HG02840 (cell line): Measurements from ENCODE around the gene CMBL.
"Not testable (repeated sequence)": the region's sequence is repeated elsewhere in the genome, so short reads cannot be mapped to it uniquely, and the experiment has no call there.

Source experiments
- ATAC-seq: cut with Tn5 transposase; IDR thresholded peaks from one replicate; pipeline ENCODE4 v1.9.1; 2021; ENCODE audit warnings: mild to moderate bottlenecking, moderate library complexity, moderate number of reproducible peaks; ENCODE audit not compliant: unreplicated experiment, low FRiP score

The CMBL gene

DNA sequence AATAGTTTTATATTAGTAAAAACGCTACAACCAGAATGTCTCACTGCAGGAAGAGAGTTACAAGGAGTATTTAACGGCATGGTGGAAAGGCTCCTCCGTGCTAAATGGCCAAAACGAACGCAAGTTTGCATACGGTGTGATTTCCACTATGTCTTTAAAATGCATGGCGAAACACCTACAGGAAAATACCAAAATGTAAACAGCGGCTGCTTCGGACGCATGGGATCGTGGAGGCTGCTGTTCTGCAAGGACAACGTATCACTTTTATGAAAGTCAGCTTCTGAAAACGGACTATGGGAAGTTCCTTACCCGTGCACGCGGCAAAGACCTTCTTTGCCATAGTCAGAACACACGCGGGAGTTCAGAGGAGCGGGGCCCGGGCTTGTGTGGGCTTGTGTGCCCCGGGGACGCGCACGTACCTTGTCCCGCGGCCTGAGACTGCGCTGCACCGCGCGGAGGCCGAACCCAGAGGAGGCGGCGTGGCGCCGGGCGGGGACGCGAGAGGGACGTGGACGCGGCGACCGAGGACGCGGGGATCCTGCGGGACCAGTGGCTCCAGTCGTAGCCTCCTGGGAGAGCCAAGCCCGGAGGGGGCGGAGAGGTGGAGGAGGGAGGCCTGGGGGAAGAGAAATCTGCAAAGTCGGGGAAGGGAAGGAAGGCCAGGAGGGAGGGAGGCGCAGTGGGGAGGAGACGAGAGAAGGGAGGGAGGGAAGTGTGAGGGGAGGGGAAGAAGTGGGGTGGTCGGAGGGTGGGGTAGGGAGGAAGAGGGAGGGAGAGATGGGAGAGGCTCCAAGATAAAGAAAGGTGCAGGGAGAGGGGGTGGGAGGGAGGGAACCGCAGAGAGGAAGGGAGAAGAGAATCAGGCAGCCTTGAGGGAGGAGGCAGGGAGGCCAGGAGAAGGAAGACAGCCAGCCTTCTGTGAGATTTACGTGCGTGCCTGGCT, at the start of gene CMBL:
Gene CMBL, minus strand, starts transcription at position 697 of the 943 bp plus-strand sequence. CDS start 17,140 bp downstream, outside the sequence.
- no peak for ATAC-seq

DNA sequence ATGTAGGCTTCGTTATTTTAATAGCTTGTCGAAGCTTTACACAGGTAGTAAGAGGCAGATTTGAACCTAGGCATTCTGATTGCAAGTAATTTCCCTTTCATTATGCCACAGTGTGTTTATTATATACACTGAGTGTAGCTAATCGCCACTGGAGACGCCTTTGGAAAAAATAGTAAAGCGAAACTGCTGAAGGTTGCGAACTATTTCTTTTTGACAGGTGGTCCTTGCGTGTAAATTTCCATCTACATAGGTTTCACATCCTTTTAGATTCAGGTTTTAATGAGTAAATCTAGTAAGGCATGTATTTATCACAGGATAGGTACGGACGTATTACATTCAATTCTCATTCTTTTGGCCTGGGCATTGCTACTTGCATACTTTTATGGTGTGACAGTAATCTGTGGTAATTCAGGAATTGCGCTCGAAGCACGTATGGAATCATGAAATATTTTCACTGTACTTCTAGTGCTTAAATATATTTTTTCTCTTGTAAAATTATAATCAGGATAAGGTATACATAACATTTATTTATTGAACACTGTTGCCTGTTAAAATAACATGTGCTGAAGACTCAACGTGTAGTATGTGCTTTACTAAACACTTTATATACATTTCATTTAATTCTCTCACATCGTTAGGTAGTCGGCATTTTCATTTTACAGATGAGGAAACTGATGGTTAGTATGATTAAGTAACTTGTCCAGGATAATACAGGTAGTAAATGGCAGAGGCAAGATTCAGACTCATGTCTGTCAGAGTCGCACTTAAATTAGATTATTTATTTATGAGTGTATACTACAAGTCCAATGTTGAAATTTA, 47.6 kb upstream of the CMBL start:
- no peak for ATAC-seq

GRCh38 chr5:10354048-10354872, 46.6 kb upstream of the CMBL start:
- peak; percentile 20 for ATAC-seq

DNA sequence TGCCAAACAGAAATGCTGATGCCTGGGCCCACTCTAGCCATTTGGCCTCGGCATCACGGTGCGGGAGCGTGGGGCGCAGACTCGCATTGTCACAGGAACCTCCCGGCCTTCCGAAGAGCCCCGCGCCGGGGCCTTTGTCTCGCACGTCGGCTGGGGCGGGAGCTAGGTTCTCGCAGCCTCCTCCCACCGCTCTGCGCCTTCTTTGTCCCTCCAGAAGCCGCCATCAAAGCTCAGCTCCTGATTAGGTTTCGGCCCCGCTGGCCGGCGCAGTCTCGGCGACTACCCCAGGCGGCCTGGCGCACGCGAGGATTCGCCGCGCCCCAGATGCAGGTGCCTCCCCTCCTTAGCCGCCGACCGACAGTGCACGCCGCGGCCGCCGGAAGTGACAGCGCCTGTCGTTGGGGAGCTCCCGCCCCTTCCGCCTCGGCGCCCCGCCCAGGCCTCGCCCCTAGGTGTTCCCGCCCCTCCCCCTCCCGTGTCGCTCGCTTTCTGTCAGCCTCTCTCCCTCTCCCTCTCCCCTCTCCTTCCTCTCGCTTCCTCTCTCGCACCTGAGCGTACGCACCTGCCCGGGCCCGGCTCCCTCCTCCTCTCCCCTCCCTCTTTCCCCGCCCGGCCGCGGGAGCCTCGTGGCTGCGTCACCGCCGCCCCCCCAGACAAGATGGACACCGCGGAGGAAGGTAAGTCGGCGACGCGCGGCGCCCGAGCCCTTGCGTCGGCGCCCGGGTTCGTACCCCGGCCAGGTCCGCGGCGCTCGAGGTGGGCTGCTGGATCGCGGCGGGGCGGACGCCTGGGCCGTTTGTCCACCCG, 45.7 kb upstream of the CMBL start, which contains the start of gene MARCHF6:
Gene MARCHF6, plus strand, starts transcription at position 455 of the 807 bp plus-strand sequence. Its CDS starts 204 bp downstream, at position 659.
- peak; percentile 87 for ATAC-seq

DNA sequence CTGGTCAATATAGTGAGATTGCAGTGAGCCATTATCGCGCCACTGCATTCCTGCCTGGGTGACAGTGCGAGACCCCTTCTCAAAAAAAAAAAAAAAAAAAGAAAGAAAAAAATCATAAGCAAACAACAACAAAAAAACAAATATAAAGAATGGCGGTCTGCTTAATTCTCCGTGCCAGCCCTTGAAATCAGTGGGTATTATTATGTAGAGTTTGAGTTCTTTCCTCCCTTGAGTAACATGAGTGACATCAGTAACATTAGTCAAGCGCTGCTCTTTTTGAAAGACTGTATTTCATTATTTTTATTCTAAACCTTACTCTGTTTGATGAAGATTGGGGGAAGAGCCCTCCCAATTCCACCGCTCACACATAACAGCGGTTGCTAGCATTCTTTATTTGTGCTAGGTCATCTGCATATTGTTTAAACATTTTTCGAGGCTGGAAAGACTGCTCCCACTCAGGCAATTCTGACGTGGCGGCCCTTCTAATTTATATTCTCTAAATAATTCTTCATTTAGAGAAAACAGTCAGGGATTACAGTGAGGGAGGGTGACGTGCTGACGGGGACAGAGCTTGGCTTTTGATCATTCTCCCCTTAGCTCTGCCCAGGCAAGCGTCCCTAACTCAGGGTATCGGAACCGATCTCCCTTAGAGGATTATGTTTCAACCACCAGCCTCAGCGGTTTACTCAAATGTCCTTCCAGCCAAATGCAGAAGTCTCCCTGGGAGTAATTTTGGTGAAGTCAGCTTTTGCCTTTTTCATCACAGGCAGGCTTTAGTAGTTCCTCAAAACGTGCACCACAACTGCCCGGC, 44.9 kb upstream of the CMBL start:
- ATAC-seq = peak; percentile 16

- no peak for ATAC-seq
Measured at GRCh38 chr5:10351919-10352318, 44.2 kb upstream of the CMBL start.

DNA sequence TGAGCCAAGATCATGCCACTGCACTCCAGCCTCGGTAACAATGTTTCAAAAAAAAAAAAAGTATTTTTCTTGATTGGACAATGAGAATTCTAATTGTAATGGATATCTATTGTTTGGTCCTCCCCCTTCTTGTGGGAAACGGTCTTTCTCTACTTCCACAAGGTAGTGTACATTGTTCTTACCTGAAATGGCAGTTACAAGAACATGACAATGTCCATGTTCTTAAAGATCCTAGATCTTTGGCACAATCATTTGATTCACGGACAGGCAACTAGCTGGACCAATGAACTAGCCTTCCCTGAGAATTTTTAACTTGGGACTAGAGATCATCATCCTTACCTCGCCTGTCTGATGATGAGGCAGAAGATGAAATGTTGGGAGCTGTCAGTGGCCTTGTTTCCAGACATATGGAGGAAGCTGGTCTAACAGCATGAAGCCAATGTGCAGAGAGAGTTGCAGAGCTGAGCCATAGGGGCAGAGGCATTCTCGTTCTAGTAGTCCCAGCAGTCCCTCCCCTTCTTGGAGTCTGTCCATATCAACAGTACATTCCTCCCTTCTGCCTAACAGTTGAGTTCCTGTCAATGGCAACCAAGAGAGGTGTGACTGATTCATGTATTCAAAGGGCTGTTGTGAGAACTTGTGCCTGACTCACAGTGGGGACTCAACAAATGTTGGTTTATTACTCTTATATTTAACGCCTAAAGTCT, 43.6 kb upstream of the CMBL start:
- ATAC-seq = no peak

GRCh38 chr5:10348258-10348657, 40.6 kb upstream of the CMBL start:
- ATAC-seq = no peak

DNA sequence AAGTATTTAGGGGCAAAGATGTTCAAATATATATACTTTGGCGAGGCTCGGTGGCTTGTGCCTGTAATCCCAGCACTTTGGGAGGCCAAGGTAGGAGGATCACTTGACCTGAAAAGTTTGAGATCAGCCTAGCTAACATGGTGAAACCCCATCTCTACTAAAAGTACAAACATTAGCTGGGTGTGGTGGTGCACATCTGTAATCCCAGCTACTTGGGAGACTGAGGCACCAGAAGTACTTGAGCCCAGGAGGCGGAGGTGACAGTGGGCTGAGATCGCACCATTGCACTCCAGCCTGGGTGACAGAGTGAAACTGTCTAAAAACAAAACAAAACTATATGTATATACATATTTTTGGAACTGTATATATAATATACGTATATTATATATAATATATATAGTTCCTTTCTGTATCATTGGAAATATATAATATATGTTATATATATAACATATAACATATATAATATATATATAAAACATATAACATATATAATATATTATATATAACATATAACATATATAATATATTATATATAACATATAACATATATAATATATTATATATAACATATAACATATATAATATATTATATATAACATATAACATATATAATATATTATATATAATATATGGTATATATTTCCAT, 36.9 kb upstream of the CMBL start:
- ATAC-seq = not testable (repeated sequence)

- no peak for ATAC-seq
Measured at GRCh38 chr5:10343486-10343885, 35.8 kb upstream of the CMBL start.

- no peak for ATAC-seq
Measured at GRCh38 chr5:10339958-10340357, 32.3 kb upstream of the CMBL start.

GRCh38 chr5:10339058-10339811, 31.5 kb upstream of the CMBL start:
- no peak for ATAC-seq

DNA sequence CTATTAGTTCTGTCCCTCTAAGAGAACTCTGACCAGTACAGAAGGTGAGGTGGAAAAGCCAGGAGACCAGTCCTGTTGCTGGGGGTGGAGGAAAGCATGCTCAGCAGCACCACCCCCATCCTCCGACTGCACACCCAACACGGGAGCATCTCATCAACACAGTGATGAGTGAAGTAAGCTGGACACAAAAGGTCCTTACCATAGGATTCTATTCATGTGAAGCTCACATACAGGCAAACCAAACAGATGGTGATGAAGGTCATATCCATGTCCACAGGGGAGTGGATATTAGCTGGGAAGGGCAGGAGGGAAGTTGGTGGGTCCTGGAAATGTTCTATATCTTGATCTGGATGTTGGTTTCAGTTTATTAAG, 31.0 kb upstream of the CMBL start:
- no peak for ATAC-seq

DNA sequence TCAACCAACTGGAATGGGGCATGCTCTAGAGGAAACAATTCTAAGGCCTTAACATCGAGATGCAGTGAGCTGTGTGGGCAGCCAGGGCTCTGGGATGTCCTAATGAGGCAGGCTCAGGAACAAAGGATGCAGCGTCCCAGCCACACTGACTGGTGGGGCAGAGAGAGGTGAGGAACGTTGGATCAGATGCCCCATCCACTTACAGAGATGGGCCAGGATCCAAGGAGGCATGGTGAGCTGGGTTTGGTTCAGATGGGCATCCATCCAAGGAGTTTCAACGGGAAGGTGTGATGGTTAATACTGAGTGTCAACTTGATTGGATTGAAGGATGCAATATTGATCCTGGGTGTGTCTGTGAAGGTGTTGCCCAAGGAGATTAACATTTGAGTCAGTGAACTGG, 30.3 kb upstream of the CMBL start:
- no peak for ATAC-seq

DNA sequence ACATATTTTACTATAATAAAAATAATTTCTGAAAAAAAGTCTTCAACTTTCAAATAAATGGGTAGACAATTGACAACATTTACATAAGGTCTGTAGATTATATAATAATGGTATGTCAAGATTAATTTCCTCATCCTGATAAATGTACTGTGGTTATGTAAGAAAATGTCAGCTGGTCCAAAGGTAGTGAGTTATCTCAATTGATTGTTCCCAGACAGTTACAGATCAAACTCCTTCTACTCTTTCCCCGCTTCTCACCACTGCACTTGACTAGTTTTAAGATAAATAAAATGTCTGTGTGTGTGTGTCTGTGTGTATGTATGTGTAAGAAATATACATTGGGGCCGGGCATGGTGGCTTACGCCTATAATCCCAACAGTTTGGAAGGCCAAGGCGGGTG, 29.4 kb upstream of the CMBL start:
- no peak for ATAC-seq

DNA sequence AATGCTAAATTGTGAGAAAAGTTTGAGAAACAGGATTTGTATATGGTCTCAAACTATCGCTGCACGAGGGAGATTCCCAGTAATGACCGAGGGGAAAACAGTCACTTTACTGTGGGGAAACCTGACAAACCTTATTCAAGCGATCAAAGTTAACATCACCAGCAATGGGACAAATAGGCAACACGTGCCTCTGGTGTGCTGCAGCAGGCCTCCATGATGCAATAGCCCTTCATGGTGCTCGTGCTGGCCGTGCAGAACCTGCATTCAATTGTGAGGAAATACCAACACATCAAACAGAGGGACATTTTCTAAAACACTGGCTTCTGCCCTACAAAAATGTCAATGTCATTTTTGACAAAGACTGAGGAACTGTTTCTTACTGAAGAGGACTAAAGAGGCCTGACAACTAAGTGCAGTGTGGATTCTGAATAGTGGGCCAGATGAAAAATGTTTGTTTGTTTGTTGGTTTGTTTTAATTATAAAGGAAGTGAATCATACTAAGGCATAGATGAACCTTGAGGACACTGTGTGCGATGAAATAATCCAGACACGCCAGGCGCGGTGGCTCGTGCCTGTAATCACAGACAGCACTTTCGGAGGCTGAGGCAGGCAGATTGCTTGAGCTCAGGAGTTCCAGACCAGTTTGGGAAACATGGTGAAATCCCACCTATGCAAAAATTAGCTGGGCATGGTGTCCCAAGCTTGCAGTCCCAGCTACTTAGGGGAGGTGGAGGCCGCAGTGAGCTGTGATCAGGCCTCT, 28.2 kb upstream of the CMBL start:
- no peak for ATAC-seq
